ENCODE measurements around the gene PACSIN2.

Gene PACSIN2

DNA sequence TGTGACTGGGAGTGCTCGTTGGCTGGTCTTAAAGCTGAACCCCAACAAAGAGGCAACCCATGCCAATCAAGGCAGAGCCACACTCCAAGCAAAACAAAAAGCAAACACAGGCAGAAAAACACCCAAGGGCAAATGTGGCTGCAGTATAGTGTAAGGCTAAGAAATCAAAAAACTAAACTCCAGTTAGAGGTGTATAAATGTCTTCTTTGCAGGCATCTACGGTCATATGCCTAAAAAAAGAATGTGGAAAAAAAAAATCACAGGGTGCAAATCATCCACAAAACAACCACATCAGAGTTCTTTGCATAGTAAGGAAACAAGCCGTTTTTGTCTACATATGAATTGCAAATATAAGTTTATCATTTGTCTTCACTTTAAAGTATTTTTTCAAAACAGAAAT lies 185.6 kb downstream of the PACSIN2 start:
- POLR2A ChIA-PET, result no interaction called here
- TF ChIP-seq ZNF384 (IDR thresholded peaks at IDR 0.05) (no peak), LEF1 (IDR thresholded peaks at IDR 0.05; ENCODE audit: borderline replicate concordance) (no peak), HDGF (IDR thresholded peaks at IDR 0.05; ENCODE audit: borderline replicate concordance) (no peak), NFRKB (IDR thresholded peaks at IDR 0.05) (no peak), FOXM1 (IDR thresholded peaks at IDR 0.05; ENCODE audit: borderline replicate concordance) (no peak), SUZ12 (IDR thresholded peaks at IDR 0.05) (no peak), ARNT (IDR thresholded peaks at IDR 0.05) (no peak), CTBP1 (IDR thresholded peaks at IDR 0.05; ENCODE audit: borderline replicate concordance) (no peak), SP1 (IDR thresholded peaks at IDR 0.05) (no peak), ELF4 (IDR thresholded peaks at IDR 0.05) (no peak), FOXA1 (IDR thresholded peaks at IDR 0.05) (no peak), TARDBP (IDR thresholded peaks at IDR 0.05) (no peak), PKNOX1 (IDR thresholded peaks at IDR 0.05) (no peak), FOXK2 (IDR thresholded peaks at IDR 0.05) (no peak)
- DNase-seq (ENCODE audit: extremely low spot score), result no peak
- CTCF ChIA-PET, result no interaction called here

DNA sequence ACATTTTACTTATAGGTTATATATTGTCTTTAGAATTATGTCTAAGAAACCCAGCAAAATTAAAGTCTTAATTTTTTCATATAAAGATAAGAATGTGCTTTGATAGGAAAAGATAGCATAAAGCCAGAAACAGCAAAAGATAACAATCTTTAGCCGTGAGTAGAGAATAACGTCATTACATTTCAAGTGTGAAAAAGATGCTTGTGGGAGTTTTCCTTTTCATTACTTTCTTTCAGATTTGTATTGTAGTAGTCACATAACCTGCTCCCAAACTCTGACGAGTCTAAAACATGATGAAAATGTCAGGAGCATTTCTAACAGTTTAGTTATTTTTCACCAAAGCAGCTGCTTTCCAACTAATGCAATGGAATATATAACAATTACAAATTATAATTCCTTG lies 189.2 kb downstream of the PACSIN2 start:
- no peak for TF ChIP-seq SUZ12 (IDR thresholded peaks at IDR 0.05)
- no peak for TF ChIP-seq FOXA1 (IDR thresholded peaks at IDR 0.05)
- no peak for TF ChIP-seq LEF1 (IDR thresholded peaks at IDR 0.05; ENCODE audit: borderline replicate concordance)
- TF ChIP-seq HDGF (IDR thresholded peaks at IDR 0.05; ENCODE audit: borderline replicate concordance), result no peak
- TF ChIP-seq L3MBTL2 (conservative IDR thresholded peaks at IDR 0.05), result no peak
- no peak for TF ChIP-seq FOXK2 (IDR thresholded peaks at IDR 0.05)
- TF ChIP-seq FOXM1 (IDR thresholded peaks at IDR 0.05; ENCODE audit: borderline replicate concordance), result no peak
- TF ChIP-seq BHLHE40 (IDR thresholded peaks at IDR 0.05; ENCODE audit: borderline replicate concordance), result no peak
- ChIA-PET CTCF (no interaction called here), POLR2A (no interaction called here)
- no peak for DNase-seq (ENCODE audit: extremely low spot score)

DNA sequence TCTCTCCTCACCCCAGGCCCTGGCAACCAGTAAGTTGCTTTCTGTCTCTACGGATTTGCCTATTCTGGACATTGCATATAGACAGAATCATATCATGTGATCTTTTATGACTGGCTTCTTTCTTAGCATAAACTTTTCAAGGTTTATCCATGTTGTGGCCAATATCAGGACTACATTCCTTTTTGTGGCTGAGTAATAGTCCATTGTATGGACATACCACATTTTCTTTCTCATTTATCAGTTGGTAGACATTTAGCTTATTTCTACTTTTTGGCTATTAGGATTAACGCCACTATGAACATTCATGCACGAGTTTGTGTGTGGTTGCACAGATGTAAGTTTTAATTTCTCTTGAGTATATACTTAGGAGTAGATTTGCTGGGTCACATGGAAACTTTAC lies 193.6 kb downstream of the PACSIN2 start:
- ChIA-PET POLR2A (no interaction called here), CTCF (interaction anchor here (0.5 to 1.8 kb wide), 4 partner anchors 35 to 1261 kb away, joined by 3 to 13 read pairs (median 4); no protein-coding TSS in a partner anchor)
- TF ChIP-seq NFRKB (IDR thresholded peaks at IDR 0.05), result no peak
- DNase-seq (ENCODE audit: extremely low spot score), result no peak

DNA sequence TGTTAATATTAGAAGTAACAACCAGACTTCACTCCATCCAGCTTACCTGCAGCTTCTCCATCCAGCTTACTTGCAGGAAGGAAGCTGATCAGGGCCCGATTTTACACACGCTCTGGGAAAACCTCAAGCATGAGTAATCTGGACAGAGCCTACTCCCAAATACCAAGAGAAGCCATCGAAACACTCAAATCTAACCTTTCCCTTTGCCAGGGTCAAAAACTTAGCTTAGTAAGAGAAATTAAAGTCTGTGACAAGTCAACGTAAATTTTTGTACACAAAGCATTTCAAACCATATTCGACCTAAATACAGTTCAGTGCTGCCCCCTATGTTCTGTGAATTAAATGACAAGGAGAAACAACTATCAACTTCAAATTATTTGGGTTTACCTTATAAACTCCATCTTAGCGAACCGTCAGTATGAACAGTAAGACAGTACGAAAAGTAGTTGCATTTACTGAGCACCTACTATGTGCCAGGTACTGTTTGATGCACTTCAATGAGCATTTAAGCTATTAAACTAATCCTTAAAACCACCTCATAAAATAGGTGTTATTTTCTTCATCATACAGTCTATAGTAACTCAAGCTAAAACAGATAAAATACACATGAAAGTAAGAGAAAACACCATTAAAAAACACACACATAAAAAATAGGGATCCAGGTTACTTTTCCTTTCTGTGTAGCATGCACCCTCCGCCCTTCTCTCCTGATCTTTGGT lies 194.7 kb downstream of the PACSIN2 start:
- CTCF ChIA-PET, result interaction anchor here (0.6 to 1.8 kb wide), 8 partner anchors 9 to 198 kb away, joined by 3 to 13 read pairs (median 4); no protein-coding TSS in a partner anchor

More for the DNA sequence above, 194.7 kb downstream of the PACSIN2 start:
- POLR2A ChIA-PET, result no interaction called here
- peak; percentile 41 for DNase-seq (ENCODE audit: extremely low spot score)
- TF ChIP-seq ZNF384 (IDR thresholded peaks at IDR 0.05), result no peak
- TF ChIP-seq FOXA1 (IDR thresholded peaks at IDR 0.05), result no peak
- TF ChIP-seq FOXK2 (IDR thresholded peaks at IDR 0.05), result no peak
- TF ChIP-seq LEF1 (IDR thresholded peaks at IDR 0.05; ENCODE audit: borderline replicate concordance), result no peak
- no peak for TF ChIP-seq CTBP1 (IDR thresholded peaks at IDR 0.05; ENCODE audit: borderline replicate concordance)
- no peak for TF ChIP-seq ELF4 (IDR thresholded peaks at IDR 0.05)
- TF ChIP-seq FOXM1 (IDR thresholded peaks at IDR 0.05; ENCODE audit: borderline replicate concordance), result no peak
- TF ChIP-seq ARNT (IDR thresholded peaks at IDR 0.05), result no peak
- no peak for TF ChIP-seq L3MBTL2 (conservative IDR thresholded peaks at IDR 0.05)
- TF ChIP-seq SUZ12 (IDR thresholded peaks at IDR 0.05), result no peak
- TF ChIP-seq SP1 (IDR thresholded peaks at IDR 0.05), result no peak
- TF ChIP-seq TARDBP (IDR thresholded peaks at IDR 0.05), result no peak
- TF ChIP-seq BHLHE40 (IDR thresholded peaks at IDR 0.05; ENCODE audit: borderline replicate concordance), result no peak
- no peak for TF ChIP-seq NFRKB (IDR thresholded peaks at IDR 0.05)

All from HEK293T (cell line).